ENCODE measurements around the gene PRKCD. TPM values are rescaled to one million over a fixed set of nuclear protein-coding genes. Genes with fewer than 3 reads are reported as not detected.

PRKCD gene
- total RNA-seq, 1 donor from 2014 or later: 31.7 TPM

- no peak for DNase-seq (ENCODE audit: low spot score)
- Mint-ChIP-seq H3K36me3 (ENCODE audit: low read depth) (peaks cover 4% of the 10 kb centered on the region), H3K4me1 (ENCODE audit: low read depth) (peaks cover 34% of the 10 kb centered on the region), H3K27ac (no peak overlapping the region), H3K27me3 (ENCODE audit: low read depth) (no peaks in the 10 kb centered on the region), H3K9me3 (no peaks in the 10 kb centered on the region), H3K4me3 (ENCODE audit: low read depth) (no peak overlapping the region)
- intact Hi-C loops (cut with micrococcal nuclease): no loop called here
Measured at GRCh38 chr3:53171064-53171418, 10.0 kb downstream of the PRKCD start.

DNA sequence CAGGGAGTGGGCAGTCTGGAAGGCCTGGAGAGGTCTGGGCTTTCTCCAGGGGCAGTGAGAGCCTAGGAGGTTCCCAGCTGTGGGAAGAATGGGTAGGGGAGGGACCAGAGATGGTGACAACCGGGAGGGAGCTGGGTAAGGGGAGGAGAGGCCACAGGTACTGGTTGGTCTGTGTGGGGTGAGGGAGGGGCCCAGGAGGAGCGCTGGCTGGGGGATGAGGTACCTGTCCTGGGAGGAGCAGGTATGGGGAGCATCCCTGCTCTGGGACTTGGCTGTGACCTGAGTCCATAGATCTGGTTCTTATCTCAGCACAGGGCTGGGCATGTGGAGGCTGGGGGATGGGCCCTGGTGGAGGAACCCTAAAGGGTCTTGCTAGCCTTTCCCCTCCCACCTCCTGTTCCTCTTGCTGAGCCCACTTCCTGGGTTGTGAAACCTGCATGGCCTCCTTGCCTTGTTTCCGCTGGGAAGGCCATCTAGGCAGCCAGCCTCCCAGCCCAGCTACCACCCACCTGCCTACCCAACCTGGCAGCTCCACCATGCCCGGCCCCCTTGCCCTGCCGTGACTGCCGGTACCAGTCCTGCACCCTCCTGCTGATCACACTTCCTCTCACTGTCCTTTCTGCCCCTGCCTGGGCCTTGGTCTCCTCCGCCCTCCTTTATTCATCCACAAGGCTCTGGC is 11.0 kb downstream of the PRKCD start:
- no peaks in the 10 kb centered on the region for H3K27me3 Mint-ChIP-seq (ENCODE audit: low read depth)
- peaks cover 31% of the 10 kb centered on the region for H3K4me1 Mint-ChIP-seq (ENCODE audit: low read depth)
- intact Hi-C loops (cut with micrococcal nuclease): no loop called here
- H3K4me3 Mint-ChIP-seq (ENCODE audit: low read depth): no peak overlapping the region
- DNase-seq (ENCODE audit: low spot score): no peak
- no peaks in the 10 kb centered on the region for H3K9me3 Mint-ChIP-seq
- peaks cover 4% of the 10 kb centered on the region for H3K36me3 Mint-ChIP-seq (ENCODE audit: low read depth)
- no peak overlapping the region for H3K27ac Mint-ChIP-seq

GRCh38 chr3:53173107-53173506 is 12.1 kb downstream of the PRKCD start:
- no peak overlapping the region for H3K27ac Mint-ChIP-seq
- no peaks in the 10 kb centered on the region for H3K27me3 Mint-ChIP-seq (ENCODE audit: low read depth)
- DNase-seq (ENCODE audit: low spot score): no peak
- peaks cover 4% of the 10 kb centered on the region for H3K36me3 Mint-ChIP-seq (ENCODE audit: low read depth)
- peaks cover 31% of the 10 kb centered on the region for H3K4me1 Mint-ChIP-seq (ENCODE audit: low read depth)
- H3K4me3 Mint-ChIP-seq (ENCODE audit: low read depth): no peak overlapping the region
- intact Hi-C loops (cut with micrococcal nuclease): no loop called here
- no peaks in the 10 kb centered on the region for H3K9me3 Mint-ChIP-seq

DNA sequence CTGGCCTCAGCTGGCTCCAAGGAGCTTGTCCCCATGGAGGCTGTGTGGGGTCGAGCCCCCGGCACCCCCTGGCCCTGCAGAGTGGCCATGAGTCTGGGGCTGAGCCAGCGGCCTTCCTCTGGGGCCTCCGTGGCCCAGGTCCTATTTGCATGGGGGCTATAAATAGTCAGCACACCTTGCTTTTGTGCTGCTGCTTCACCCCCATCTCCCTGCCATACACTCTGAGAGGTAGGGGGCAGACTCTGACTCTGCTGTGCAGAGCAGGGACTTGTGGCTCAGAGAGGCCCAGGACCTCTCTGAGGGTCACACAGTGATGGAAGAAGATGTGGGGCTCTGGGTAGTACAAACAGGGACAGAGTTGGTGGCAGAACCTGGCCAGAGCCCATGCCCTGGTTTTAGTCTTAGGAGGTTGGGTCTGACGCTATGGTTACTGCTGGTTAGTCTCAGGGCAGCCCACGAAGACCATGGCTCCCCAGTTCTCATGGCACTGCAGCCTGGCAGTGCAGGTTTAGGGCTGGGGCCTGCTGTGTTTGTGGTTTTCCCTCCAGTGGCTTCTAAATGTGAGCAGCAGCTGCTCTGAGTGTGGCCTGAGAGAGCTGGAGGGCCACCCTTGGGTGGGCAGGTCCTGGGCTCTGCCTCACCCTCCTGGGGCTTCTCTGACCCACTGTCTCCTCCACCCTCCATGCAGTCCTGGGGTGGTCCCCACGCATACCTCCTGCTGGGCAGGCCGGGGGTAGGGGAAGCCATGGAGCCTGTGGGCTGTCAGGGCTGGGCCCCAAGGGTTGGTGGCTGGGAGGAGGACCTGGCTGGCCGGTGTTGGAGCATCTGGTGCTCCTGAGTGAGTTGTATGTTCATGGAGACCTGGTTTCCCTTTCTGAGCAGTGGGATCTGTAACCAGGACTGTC is 13.6 kb downstream of the PRKCD start:
- DNase-seq (ENCODE audit: low spot score): no peak
- H3K36me3 Mint-ChIP-seq (ENCODE audit: low read depth): peaks cover 12% of the 10 kb centered on the region
- H3K4me3 Mint-ChIP-seq (ENCODE audit: low read depth): no peak overlapping the region
- H3K27me3 Mint-ChIP-seq (ENCODE audit: low read depth): no peaks in the 10 kb centered on the region
- H3K9me3 Mint-ChIP-seq: no peaks in the 10 kb centered on the region
- intact Hi-C loops (cut with micrococcal nuclease): no loop called here
- peaks cover 21% of the 10 kb centered on the region for H3K4me1 Mint-ChIP-seq (ENCODE audit: low read depth)
- no peak overlapping the region for H3K27ac Mint-ChIP-seq

DNA sequence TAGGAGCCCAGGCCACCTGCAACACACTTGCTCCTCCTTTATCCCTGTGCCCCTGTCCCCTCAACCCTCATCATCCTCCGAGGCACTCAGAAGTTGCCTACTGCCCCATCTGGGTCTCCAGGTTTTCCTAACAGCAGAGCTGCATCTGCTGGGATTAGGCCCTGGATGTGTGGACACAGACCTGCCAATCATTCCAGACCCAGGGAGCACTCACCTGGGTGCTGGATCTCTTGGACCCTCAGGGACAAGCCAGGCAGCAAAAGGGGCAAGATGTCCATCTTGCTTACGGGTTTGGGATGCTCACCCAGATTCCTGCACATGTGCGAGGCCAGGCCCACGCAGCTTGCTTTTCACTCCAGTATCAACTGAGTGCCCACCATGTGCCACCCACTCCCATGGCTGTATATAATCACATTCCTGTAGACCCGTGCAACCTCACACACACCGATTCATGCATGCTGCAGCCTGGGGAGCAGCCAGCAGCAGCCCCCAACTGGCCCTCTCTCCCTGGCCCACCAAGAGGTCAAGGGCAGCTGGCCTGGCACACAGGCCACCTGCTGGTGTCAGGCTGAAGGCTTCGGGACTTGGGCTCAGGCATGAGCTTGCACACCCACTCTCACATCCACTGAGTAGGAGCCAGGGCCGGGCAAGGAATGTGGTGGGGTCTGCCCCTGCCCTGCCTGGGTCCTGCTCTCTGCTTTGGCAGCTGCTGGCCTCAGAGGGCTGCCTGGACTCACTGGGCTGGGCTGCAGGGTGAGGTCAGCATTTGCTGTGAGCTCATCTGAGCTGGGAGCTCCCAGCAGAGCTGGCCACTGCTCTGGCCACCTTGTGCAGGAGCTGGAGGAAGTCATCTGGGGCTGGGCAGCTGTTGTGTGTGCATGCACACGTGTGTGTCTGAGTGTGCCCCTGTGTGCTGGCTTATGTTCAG is 14.9 kb downstream of the PRKCD start:
- Mint-ChIP-seq H3K27me3 (ENCODE audit: low read depth) (no peaks in the 10 kb centered on the region), H3K4me3 (ENCODE audit: low read depth) (no peak overlapping the region), H3K27ac (no peak overlapping the region), H3K4me1 (ENCODE audit: low read depth) (peaks cover 8% of the 10 kb centered on the region), H3K36me3 (ENCODE audit: low read depth) (peaks cover 8% of the 10 kb centered on the region), H3K9me3 (no peaks in the 10 kb centered on the region)
- no peak for DNase-seq (ENCODE audit: low spot score)
- intact Hi-C loops (cut with micrococcal nuclease): no loop called here

- H3K4me1 Mint-ChIP-seq (ENCODE audit: low read depth): peaks cover 4% of the 10 kb centered on the region
- H3K4me3 Mint-ChIP-seq (ENCODE audit: low read depth): no peak overlapping the region
- peaks cover 12% of the 10 kb centered on the region for H3K36me3 Mint-ChIP-seq (ENCODE audit: low read depth)
- no peak overlapping the region for H3K27ac Mint-ChIP-seq
- no peaks in the 10 kb centered on the region for H3K27me3 Mint-ChIP-seq (ENCODE audit: low read depth)
- intact Hi-C loops (cut with micrococcal nuclease): no loop called here
- DNase-seq (ENCODE audit: low spot score): no peak
- no peaks in the 10 kb centered on the region for H3K9me3 Mint-ChIP-seq
Measured at GRCh38 chr3:53178246-53178645, 17.2 kb downstream of the PRKCD start.

DNA sequence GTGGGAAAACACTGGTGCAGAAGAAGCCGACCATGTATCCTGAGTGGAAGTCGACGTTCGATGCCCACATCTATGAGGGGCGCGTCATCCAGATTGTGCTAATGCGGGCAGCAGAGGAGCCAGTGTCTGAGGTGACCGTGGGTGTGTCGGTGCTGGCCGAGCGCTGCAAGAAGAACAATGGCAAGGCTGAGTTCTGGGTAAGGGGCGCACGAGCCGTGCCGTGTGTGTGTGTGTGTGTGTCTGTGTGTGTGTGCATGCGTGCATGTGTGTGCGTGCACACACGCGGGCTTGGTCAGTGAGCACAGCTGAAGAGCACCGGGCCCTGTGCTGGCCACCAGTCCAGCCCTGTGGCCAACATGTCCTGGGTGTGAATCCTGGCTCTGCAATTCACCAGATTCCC is 18.6 kb downstream of the PRKCD start:
- Mint-ChIP-seq H3K36me3 (ENCODE audit: low read depth) (peaks cover 12% of the 10 kb centered on the region), H3K9me3 (no peaks in the 10 kb centered on the region), H3K27me3 (ENCODE audit: low read depth) (no peaks in the 10 kb centered on the region), H3K27ac (no peak overlapping the region), H3K4me3 (ENCODE audit: low read depth) (no peak overlapping the region), H3K4me1 (ENCODE audit: low read depth) (peaks cover 1% of the 10 kb centered on the region)
- intact Hi-C loops (cut with micrococcal nuclease): no loop called here
- no peak for DNase-seq (ENCODE audit: low spot score)

GRCh38 chr3:53180305-53181023 is 19.5 kb downstream of the PRKCD start:
- H3K4me1 Mint-ChIP-seq (ENCODE audit: low read depth): no peaks in the 10 kb centered on the region
- H3K27ac Mint-ChIP-seq: no peak overlapping the region
- H3K36me3 Mint-ChIP-seq (ENCODE audit: low read depth): peaks cover 19% of the 10 kb centered on the region
- no peaks in the 10 kb centered on the region for H3K9me3 Mint-ChIP-seq
- no peaks in the 10 kb centered on the region for H3K27me3 Mint-ChIP-seq (ENCODE audit: low read depth)
- intact Hi-C loops (cut with micrococcal nuclease): no loop called here
- H3K4me3 Mint-ChIP-seq (ENCODE audit: low read depth): no peak overlapping the region
- DNase-seq (ENCODE audit: low spot score): no peak

- H3K4me1 Mint-ChIP-seq (ENCODE audit: low read depth): no peaks in the 10 kb centered on the region
- peaks cover 19% of the 10 kb centered on the region for H3K36me3 Mint-ChIP-seq (ENCODE audit: low read depth)
- no peak overlapping the region for H3K27ac Mint-ChIP-seq
- no peak overlapping the region for H3K4me3 Mint-ChIP-seq (ENCODE audit: low read depth)
- intact Hi-C loops (cut with micrococcal nuclease): no loop called here
- no peaks in the 10 kb centered on the region for H3K27me3 Mint-ChIP-seq (ENCODE audit: low read depth)
- no peak for DNase-seq (ENCODE audit: low spot score)
- H3K9me3 Mint-ChIP-seq: no peaks in the 10 kb centered on the region
Measured at GRCh38 chr3:53181024-53181371, 20.0 kb downstream of the PRKCD start.

DNA sequence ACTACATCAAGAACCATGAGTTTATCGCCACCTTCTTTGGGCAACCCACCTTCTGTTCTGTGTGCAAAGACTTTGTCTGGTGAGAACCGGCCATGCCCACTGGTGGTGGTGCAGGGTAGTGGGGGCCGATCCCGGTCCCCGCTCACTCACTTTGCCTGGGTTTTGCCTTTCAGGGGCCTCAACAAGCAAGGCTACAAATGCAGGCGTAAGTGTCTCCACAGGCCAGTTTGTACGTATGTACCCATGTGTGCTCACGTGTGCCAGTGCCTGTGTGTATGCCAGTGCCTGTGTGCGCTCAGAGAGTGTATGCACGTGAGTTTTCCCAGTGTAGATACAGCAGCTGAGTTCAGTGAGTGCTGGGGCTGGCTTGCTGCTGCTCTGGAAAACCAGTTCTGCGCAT is 20.5 kb downstream of the PRKCD start:
- Mint-ChIP-seq H3K27ac (no peak overlapping the region), H3K36me3 (ENCODE audit: low read depth) (peaks cover 19% of the 10 kb centered on the region), H3K4me1 (ENCODE audit: low read depth) (no peaks in the 10 kb centered on the region), H3K9me3 (no peaks in the 10 kb centered on the region), H3K27me3 (ENCODE audit: low read depth) (no peaks in the 10 kb centered on the region), H3K4me3 (ENCODE audit: low read depth) (no peak overlapping the region)
- intact Hi-C loops (cut with micrococcal nuclease): no loop called here
- DNase-seq (ENCODE audit: low spot score): no peak

GRCh38 chr3:53182764-53183355 is 21.9 kb downstream of the PRKCD start:
- H3K27ac Mint-ChIP-seq: no peak overlapping the region
- H3K4me3 Mint-ChIP-seq (ENCODE audit: low read depth): no peak overlapping the region
- intact Hi-C loops (cut with micrococcal nuclease): no loop called here
- peaks cover 23% of the 10 kb centered on the region for H3K36me3 Mint-ChIP-seq (ENCODE audit: low read depth)
- no peaks in the 10 kb centered on the region for H3K27me3 Mint-ChIP-seq (ENCODE audit: low read depth)
- no peaks in the 10 kb centered on the region for H3K9me3 Mint-ChIP-seq
- no peaks in the 10 kb centered on the region for H3K4me1 Mint-ChIP-seq (ENCODE audit: low read depth)
- DNase-seq (ENCODE audit: low spot score): no peak

DNA sequence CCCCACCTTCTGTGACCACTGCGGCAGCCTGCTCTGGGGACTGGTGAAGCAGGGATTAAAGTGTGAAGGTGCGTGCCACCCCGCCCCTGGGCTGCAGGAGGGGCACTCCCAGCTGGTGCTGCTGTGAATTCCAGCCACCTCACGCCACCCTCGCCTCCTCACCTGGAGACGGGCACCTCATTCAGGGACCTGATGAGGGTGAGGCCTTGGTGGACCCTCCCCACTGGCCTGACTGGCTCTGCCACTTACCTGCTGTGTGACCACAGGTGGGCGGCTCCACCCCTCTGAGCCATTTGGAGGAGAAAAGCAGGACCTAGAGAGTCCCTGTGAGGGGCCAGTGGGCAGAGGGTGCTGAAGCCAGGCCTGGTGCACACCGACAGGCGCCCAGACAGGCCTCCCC is 22.5 kb downstream of the PRKCD start:
- intact Hi-C loops (cut with micrococcal nuclease): no loop called here
- Mint-ChIP-seq H3K4me1 (ENCODE audit: low read depth) (no peaks in the 10 kb centered on the region), H3K36me3 (ENCODE audit: low read depth) (peaks cover 23% of the 10 kb centered on the region), H3K27me3 (ENCODE audit: low read depth) (no peaks in the 10 kb centered on the region), H3K27ac (no peak overlapping the region), H3K4me3 (ENCODE audit: low read depth) (no peak overlapping the region), H3K9me3 (no peaks in the 10 kb centered on the region)
- no peak for DNase-seq (ENCODE audit: low spot score)
